Stomach (tissue), 9 donors: ENCODE data around the gene TSPAN3. TPM values are rescaled to one million over a fixed set of nuclear protein-coding genes. Genes with fewer than 3 reads are reported as not detected.

Experiments
- DNase-seq, 2 donors: peaks; one replicate each; pipeline versions ENCODE4 v3.0.0 to v3.0.0-alpha.2; 2013 to 2019
- H3K27ac ChIP-seq, 5 donors: fragments of 200-600 bp in 4 of 5; sonication (generic) in 4 of 5; one replicate each; pipeline ENCODE4 v1.5.1; 2013 to 2019; ENCODE audit warnings: mild to moderate bottlenecking in 1 of 5, moderate library complexity in 1 of 5
- H3K27me3 ChIP-seq, 3 donors: fragments of 200-600 bp; sonication (generic); one replicate each; pipeline ENCODE4 v1.5.1; 2017 to 2019; ENCODE audit warnings: mixed run types in 1 of 3
- H3K36me3 ChIP-seq, 4 donors: fragments of 200-600 bp; sonication (generic); 1 replicate in 3 of 4; 2 replicates in 1 of 4; pipeline ENCODE4 v1.5.1; 2016 to 2019
- H3K4me1 ChIP-seq, 4 donors: fragments of 200-600 bp; sonication (generic); one replicate each; pipeline ENCODE4 v1.5.1; 2016 to 2019
- H3K4me3 ChIP-seq, 4 donors: fragments of 200-600 bp; sonication (generic) in 3 of 4; one replicate each; pipeline ENCODE4 v1.5.1; 2016 to 2019; ENCODE audit warnings: mild to moderate bottlenecking in 1 of 4
- H3K9me3 ChIP-seq, 4 donors: fragments of 200-600 bp; sonication (generic); one replicate each; pipeline ENCODE4 v1.5.1; 2016 to 2019
- EP300 ChIP-seq: sonication (generic); formaldehyde crosslinking; IDR thresholded peaks from one replicate; pipeline ENCODE4 v1.6.1; 2017; ENCODE audit warnings: antibody characterized with exemption
- POLR2A ChIP-seq, 4 donors: fragments of 450-650 bp; IDR thresholded peaks; one replicate each; pipeline ENCODE4 v1.6.1; 2016; ENCODE audit warnings: antibody characterized with exemption in 4 of 4, control low read depth in 2 of 4, mild to moderate bottlenecking in 1 of 4, moderate library complexity in 1 of 4
- POLR2AphosphoS5 ChIP-seq, 3 donors: sonication (generic); formaldehyde crosslinking; IDR thresholded peaks; one replicate each; pipeline ENCODE4 v1.6.1; 2016; ENCODE audit warnings: antibody characterized with exemption in 3 of 3
- WGBS, 5 donors: extraction: QIAGEN DNeasy Blood & Tissue Kit in 3 of 5; methylation state at CpG; one replicate each; pipeline versions ENCODE4 v1.1.5 to v1.1.7; 2013 to 2018; 5-methylcytosine and 5-hydroxymethylcytosine counted together
- intact Hi-C: fragments of 100-400 bp; cut with DNase I; formaldehyde crosslinking; loops from one replicate; pipeline ENCODE4 v1.15.1; 2023; ENCODE audit warnings: low total_unique reads
- polyA plus RNA-seq, 3 donors: library from polyadenylated mRNA; stranded (reverse); fragments of 200-250 nt; gene quantifications; one replicate each; pipeline ENCODE4 v1.2.3, GENCODE V29; 2013
- total RNA-seq, 5 donors: library from RNA; depleted of rRNA; stranded (reverse); fragments of >200 nt; gene quantifications; one replicate each; pipeline versions ENCODE4 v1.1.0 to v1.2.3, GENCODE V29; 2014 to 2016
- TF ChIP-seq, protein P1 (sequence below), 7 experiments: fragments of 450-650 bp in 4 of 7; fragments of 200-600 bp in 3 of 7; sonication (generic) in 3 of 7; IDR thresholded peaks; one replicate each; pipeline ENCODE4 v1.5.1; 2016 to 2019; ENCODE audit warnings: antibody characterized with exemption in 7 of 7, control low read depth in 2 of 7, mild to moderate bottlenecking in 1 of 7
- donor health status: healthy with polysubstance abuse.
- donor health status: Bipolar disorder and iron deficiency.
- donor health status: healthy.

Gene TSPAN3
- total and polyA plus RNA-seq, 8 donors: 42.9 to 390 (median 99.7) TPM

- Histone ChIP-seq H3K27me3 (no peaks in the 10 kb centered on the region), H3K4me3 (no peak overlapping the region), H3K36me3 (peaks cover 6 to 53% (median 39%) of the 10 kb centered on the region in 4 donors), H3K4me1 (peaks cover 0 to 41% (median 18%) of the 10 kb centered on the region in 4 donors), H3K9me3 (no peaks in the 10 kb centered on the region), H3K27ac (no peak overlapping the region)
- intact Hi-C loops: no loop called here
- TF ChIP-seq POLR2AphosphoS5 (IDR thresholded peaks at IDR 0.05) (no peak), POLR2A (IDR thresholded peaks at IDR 0.05) (no peak), EP300 (no peak)
- TF ChIP-seq, protein P1, sequence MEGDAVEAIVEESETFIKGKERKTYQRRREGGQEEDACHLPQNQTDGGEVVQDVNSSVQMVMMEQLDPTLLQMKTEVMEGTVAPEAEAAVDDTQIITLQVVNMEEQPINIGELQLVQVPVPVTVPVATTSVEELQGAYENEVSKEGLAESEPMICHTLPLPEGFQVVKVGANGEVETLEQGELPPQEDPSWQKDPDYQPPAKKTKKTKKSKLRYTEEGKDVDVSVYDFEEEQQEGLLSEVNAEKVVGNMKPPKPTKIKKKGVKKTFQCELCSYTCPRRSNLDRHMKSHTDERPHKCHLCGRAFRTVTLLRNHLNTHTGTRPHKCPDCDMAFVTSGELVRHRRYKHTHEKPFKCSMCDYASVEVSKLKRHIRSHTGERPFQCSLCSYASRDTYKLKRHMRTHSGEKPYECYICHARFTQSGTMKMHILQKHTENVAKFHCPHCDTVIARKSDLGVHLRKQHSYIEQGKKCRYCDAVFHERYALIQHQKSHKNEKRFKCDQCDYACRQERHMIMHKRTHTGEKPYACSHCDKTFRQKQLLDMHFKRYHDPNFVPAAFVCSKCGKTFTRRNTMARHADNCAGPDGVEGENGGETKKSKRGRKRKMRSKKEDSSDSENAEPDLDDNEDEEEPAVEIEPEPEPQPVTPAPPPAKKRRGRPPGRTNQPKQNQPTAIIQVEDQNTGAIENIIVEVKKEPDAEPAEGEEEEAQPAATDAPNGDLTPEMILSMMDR (IDR thresholded peaks at IDR 0.05): no peak
- 36 to 59% (median 37%) methylated on average over 2 of the region's 2 CpGs for WGBS, 5 donors
- no peak for DNase-seq
Measured at GRCh38 chr15:77052556-77052955, 18.4 kb downstream of the TSPAN3 start.

GRCh38 chr15:77048135-77048876 is 22.6 kb downstream of the TSPAN3 start:
- 80 to 100% (median 96%) methylated on average over 1 of the region's 1 CpG for WGBS, 5 donors
- H3K36me3 ChIP-seq: peaks cover 19 to 90% (median 77%) of the 10 kb centered on the region in 4 donors
- H3K4me1 ChIP-seq: peaks cover 0 to 16% (median 0%) of the 10 kb centered on the region in 4 donors
- intact Hi-C loops: no loop called here
- no peak overlapping the region for H3K27ac ChIP-seq
- TF ChIP-seq POLR2A (IDR thresholded peaks at IDR 0.05): no peak
- no peak for TF ChIP-seq EP300
- TF ChIP-seq, protein P1 (IDR thresholded peaks at IDR 0.05): no peak
- TF ChIP-seq POLR2AphosphoS5 (IDR thresholded peaks at IDR 0.05): no peak
- DNase-seq: no peak
- H3K9me3 ChIP-seq: no peaks in the 10 kb centered on the region
- no peak overlapping the region for H3K4me3 ChIP-seq
- H3K27me3 ChIP-seq: no peaks in the 10 kb centered on the region

DNA sequence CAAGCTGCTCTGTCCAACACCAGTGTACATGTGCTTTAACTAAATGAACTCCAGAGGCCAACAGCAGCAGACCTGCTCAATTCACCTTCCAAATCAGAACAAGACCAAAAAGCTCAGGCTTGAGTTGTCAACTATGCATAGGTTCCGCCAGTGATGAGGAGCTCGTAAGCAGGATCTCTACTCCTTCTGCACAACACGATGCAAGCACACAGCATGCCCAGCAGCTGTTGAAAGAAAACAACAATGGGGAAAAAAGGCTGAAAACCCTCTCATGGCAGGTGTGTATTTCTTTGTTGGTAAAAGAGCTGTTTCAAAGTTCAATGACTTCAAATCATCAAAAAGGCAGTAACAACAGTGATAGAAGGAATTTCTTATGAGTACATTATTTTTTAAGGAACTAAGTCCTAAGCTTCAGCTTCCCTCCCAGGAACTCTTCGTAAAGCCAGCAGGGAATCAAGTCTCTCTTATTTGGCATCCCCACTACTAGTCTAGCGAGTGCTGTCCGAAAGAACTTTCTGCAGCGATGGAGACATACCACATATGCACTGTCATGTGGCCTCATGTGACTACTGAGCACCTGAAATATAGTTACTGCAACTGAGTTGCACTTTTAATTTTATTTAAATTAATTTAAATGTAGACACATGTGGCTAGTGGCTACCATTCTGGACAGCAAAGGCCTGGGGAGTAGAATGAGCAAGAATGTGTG is 24.1 kb downstream of the TSPAN3 start:
- TF ChIP-seq, protein P1 (IDR thresholded peaks at IDR 0.05): no peak
- TF ChIP-seq POLR2AphosphoS5 (IDR thresholded peaks at IDR 0.05) (no peak), EP300 (no peak), POLR2A (IDR thresholded peaks at IDR 0.05) (no peak)
- H3K4me3 ChIP-seq: no peak overlapping the region
- DNase-seq: no peak
- H3K27me3 ChIP-seq: no peaks in the 10 kb centered on the region
- H3K4me1 ChIP-seq: peaks cover 0 to 10% (median 0%) of the 10 kb centered on the region in 4 donors
- WGBS, 5 donors: 90 to 96% (median 94%) methylated on average over 7 of the region's 7 CpGs
- H3K9me3 ChIP-seq: no peaks in the 10 kb centered on the region
- H3K27ac ChIP-seq: no peak overlapping the region
- peaks cover 21 to 92% (median 78%) of the 10 kb centered on the region in 4 donors for H3K36me3 ChIP-seq
- intact Hi-C loops: no loop called here

DNA sequence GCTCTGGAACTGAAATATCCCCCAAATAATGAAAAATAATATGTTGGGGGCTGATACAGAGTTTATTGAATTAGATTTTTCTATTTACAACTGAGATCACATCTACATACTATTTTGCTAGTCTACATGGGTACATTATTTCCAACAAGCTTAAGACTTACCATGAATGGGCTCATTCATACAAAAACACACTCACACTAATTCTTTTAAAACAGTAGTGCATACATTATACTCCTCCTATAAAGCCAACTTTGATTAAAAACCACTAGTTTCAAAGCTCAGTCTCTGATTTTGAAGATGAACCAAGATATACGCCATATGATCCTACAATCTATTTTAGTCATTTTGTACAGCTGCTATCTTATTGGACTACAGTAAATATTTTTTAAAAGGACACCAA is 24.9 kb downstream of the TSPAN3 start:
- TF ChIP-seq POLR2AphosphoS5 (IDR thresholded peaks at IDR 0.05) (no peak), EP300 (no peak), POLR2A (IDR thresholded peaks at IDR 0.05) (no peak)
- TF ChIP-seq, protein P1 (IDR thresholded peaks at IDR 0.05): no peak
- Histone ChIP-seq H3K27ac (no peak overlapping the region), H3K4me1 (peaks cover 0 to 10% (median 0%) of the 10 kb centered on the region in 4 donors), H3K9me3 (no peaks in the 10 kb centered on the region), H3K27me3 (no peaks in the 10 kb centered on the region), H3K4me3 (no peak overlapping the region), H3K36me3 (peaks cover 21 to 89% (median 72%) of the 10 kb centered on the region in 4 donors)
- 93 to 99% (median 96%) methylated on average over 1 of the region's 1 CpG for WGBS, 5 donors
- intact Hi-C loops: no loop called here
- no peak for DNase-seq
